PC-3 (cell line): Measurements from ENCODE around the gene NEK8. TPM values are rescaled to one million over a fixed set of nuclear protein-coding genes. Genes with fewer than 3 reads are reported as not detected.

ENCODE experiments used
- ATAC-seq: fragments of 200-7000 bp; cut with Tn5 transposase; 2 replicates; pipeline ENCODE4 v1.9.1; 2020; ENCODE audit warnings: mild to moderate bottlenecking, moderate library complexity
- BruUV-seq: library from RNA; stranded (reverse); fragments of 400-500 nt; replicated peaks from 2 replicates; lab custom pipeline; 2021; lab: Mats Ljungman, UMichigan
- CTCF ChIA-PET: fragments of 300-600 bp; sonication (Branson Sonifier 250); formaldehyde crosslinking; loops from one replicate; lab custom pipeline; 2022; ENCODE audit warnings: antibody characterized with exemption; lab: Charles Lee
- POLR2A ChIA-PET: fragments of 300-600 bp; sonication (Branson Sonifier 250); formaldehyde crosslinking; loops from one replicate; lab custom pipeline; 2022; ENCODE audit warnings: antibody characterized with exemption; ENCODE audit not compliant: unreplicated experiment; lab: Charles Lee
- DNase-seq: peaks from one replicate; pipeline ENCODE4 v3.0.0-alpha.2; 2015
- H2AFZ ChIP-seq: fragments of 300-600 bp; sonication (generic); 2 replicates; pipeline ENCODE4 v1.6.0; 2016; ENCODE audit warnings: antibody characterized with exemption, low read length
- H3F3A ChIP-seq: fragments of 300-600 bp; sonication (generic); one replicate; pipeline ENCODE4 v1.6.0; 2017; ENCODE audit warnings: antibody characterized with exemption, low read length, control low read depth, mild to moderate bottlenecking; ENCODE audit not compliant: unreplicated experiment
- H3K27ac ChIP-seq: fragments of 300-600 bp; sonication (generic); 2 replicates; pipeline ENCODE4 v1.5.1; 2016; ENCODE audit warnings: mild to moderate bottlenecking, low read length
- H3K27me3 ChIP-seq: fragments of 300-600 bp; sonication (generic); 2 replicates; pipeline ENCODE4 v1.6.1; 2016; ENCODE audit warnings: low read length, mixed read lengths
- H3K36me3 ChIP-seq: fragments of 300-600 bp; sonication (generic); 2 replicates; pipeline ENCODE4 v1.6.1; 2016; ENCODE audit warnings: low read depth, mixed run types, low read length, mixed read lengths
- H3K4me1 ChIP-seq: fragments of 300-600 bp; sonication (generic); 2 replicates; pipeline ENCODE4 v1.5.1; 2016; ENCODE audit warnings: low read length; ENCODE audit not compliant: insufficient read depth
- H3K4me2 ChIP-seq: fragments of 300-600 bp; sonication (generic); 2 replicates; pipeline ENCODE4 v1.6.0; 2016; ENCODE audit warnings: low read length
- H3K4me3 ChIP-seq: fragments of 300-600 bp; sonication (generic); 2 replicates; pipeline ENCODE4 v1.5.1; 2016; ENCODE audit warnings: mild to moderate bottlenecking, low read length, mixed read lengths
- H3K79me2 ChIP-seq: fragments of 300-600 bp; sonication (generic); 2 replicates; pipeline ENCODE4 v1.6.1; 2017; ENCODE audit warnings: low read length, mixed read lengths
- H3K9ac ChIP-seq: fragments of 300-600 bp; sonication (generic); 2 replicates; pipeline ENCODE4 v1.6.0; 2016; ENCODE audit warnings: mild to moderate bottlenecking, low read length
- H3K9me2 ChIP-seq: fragments of 300-600 bp; sonication (generic); replicated peaks from 2 replicates; pipeline ENCODE4 v1.6.1; 2016; ENCODE audit warnings: mixed run types, low read length, mixed read lengths
- H3K9me3 ChIP-seq: fragments of 300-600 bp; sonication (generic); 2 replicates; pipeline ENCODE4 v1.6.1; 2016; ENCODE audit warnings: low read length, mixed read lengths
- H4K20me1 ChIP-seq: fragments of 300-600 bp; sonication (generic); 2 replicates; pipeline ENCODE4 v1.6.1; 2016; ENCODE audit warnings: low read length, mixed read lengths
- EZH2 ChIP-seq: fragments of 300-600 bp; sonication (generic); IDR thresholded peaks from one replicate; pipeline ENCODE4 v1.6.1; 2017; ENCODE audit warnings: antibody characterized with exemption, mild to moderate bottlenecking, low read length; ENCODE audit not compliant: unreplicated experiment
- EZH2phosphoT487 ChIP-seq: fragments of 300-600 bp; sonication (generic); IDR thresholded peaks from 2 replicates; pipeline ENCODE4 v1.6.1; 2018; ENCODE audit warnings: mild to moderate bottlenecking, antibody characterized with exemption, low read length, borderline replicate concordance
- intact Hi-C: fragments of 100-400 bp; cut with micrococcal nuclease; formaldehyde crosslinking; loops from 2 replicates; pipeline ENCODE4 v1.9.0; 2023
- total RNA-seq: library from RNA; depleted of rRNA; stranded (reverse); fragments of >200 nt; gene quantifications from 2 replicates; pipeline ENCODE4 v1.2.3, GENCODE V29; 2014
- TF ChIP-seq, protein P1 (sequence below): fragments of 300-600 bp; sonication (generic); conservative IDR thresholded peaks from 2 replicates; pipeline ENCODE4 v1.5.1; 2017; ENCODE audit warnings: antibody characterized with exemption, low read depth, mild to moderate bottlenecking, low read length

NEK8 gene
- total RNA-seq, 1 experiment from 2014 or later = 2.4 TPM

DNA sequence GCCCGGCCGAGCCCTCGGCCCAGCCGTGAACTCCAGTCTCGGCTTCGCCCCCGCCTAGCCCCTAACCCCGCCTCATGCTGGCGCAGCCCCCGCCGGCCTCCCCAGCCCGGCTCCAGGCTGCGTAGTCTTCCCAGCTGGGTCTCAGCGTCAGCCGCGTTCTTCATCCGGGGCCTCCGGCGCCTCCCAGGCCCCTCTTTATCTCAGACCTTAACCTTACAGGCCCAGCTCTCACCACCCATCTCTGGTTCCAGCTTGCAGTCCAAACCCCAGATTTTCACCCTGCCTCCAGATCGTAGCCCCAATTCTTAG is 16.9 kb upstream of the NEK8 start, which contains the start of gene PROCA1:
Gene PROCA1, minus strand, starts transcription at position 166 of the 309 bp plus-strand sequence. CDS start 228 bp downstream, outside the sequence.
- Histone ChIP-seq H2AFZ (peak within 1 kb of the TSS; percentile 85), H3K4me1 (peaks cover 10% of the 10 kb centered on the region; the same call in 1 of the 2 replicates), H3K9me2 (no peaks in the 10 kb centered on the region), H3K27ac (peak within 1 kb of the TSS; percentile 70), H3K9ac (peak within 1 kb of the TSS; percentile 81), H3K4me3 (peak within 1 kb of the TSS; percentile 74), H3F3A (no peaks in the 10 kb centered on the region), H3K4me2 (peak within 1 kb of the TSS; percentile 94), H3K79me2 (peaks cover 15% of the 10 kb centered on the region), H3K27me3 (no peaks in the 10 kb centered on the region), H3K9me3 (no peaks in the 10 kb centered on the region), H3K36me3 (peaks cover 10% of the 10 kb centered on the region; the same call in 1 of the 2 replicates), H4K20me1 (no peaks in the 10 kb centered on the region; the same call in 1 of the 2 replicates)
- intact Hi-C loops = loop anchor here (10.0 kb wide), 1 partner anchor 67 kb away; the partner anchor contains the start of gene BLTP2
- ChIA-PET POLR2A (interaction anchor here (0.5 to 0.9 kb wide), 5 partner anchors 8 to 23 kb away, joined by 6 to 10 read pairs (median 9); partner anchors contain the start of gene RPL23A), CTCF (interaction anchor here (1.0 kb wide), 1 partner anchor 67 kb away, joined by 8 read pairs; the partner anchor contains the start of gene BLTP2)
- DNase-seq (no peak), ATAC-seq (no peak)
- BruUV-seq = no TSS peak
- TF ChIP-seq EZH2phosphoT487 (no peak), EZH2 (no peak)
- TF ChIP-seq, protein P1, sequence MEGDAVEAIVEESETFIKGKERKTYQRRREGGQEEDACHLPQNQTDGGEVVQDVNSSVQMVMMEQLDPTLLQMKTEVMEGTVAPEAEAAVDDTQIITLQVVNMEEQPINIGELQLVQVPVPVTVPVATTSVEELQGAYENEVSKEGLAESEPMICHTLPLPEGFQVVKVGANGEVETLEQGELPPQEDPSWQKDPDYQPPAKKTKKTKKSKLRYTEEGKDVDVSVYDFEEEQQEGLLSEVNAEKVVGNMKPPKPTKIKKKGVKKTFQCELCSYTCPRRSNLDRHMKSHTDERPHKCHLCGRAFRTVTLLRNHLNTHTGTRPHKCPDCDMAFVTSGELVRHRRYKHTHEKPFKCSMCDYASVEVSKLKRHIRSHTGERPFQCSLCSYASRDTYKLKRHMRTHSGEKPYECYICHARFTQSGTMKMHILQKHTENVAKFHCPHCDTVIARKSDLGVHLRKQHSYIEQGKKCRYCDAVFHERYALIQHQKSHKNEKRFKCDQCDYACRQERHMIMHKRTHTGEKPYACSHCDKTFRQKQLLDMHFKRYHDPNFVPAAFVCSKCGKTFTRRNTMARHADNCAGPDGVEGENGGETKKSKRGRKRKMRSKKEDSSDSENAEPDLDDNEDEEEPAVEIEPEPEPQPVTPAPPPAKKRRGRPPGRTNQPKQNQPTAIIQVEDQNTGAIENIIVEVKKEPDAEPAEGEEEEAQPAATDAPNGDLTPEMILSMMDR = no peak

DNA sequence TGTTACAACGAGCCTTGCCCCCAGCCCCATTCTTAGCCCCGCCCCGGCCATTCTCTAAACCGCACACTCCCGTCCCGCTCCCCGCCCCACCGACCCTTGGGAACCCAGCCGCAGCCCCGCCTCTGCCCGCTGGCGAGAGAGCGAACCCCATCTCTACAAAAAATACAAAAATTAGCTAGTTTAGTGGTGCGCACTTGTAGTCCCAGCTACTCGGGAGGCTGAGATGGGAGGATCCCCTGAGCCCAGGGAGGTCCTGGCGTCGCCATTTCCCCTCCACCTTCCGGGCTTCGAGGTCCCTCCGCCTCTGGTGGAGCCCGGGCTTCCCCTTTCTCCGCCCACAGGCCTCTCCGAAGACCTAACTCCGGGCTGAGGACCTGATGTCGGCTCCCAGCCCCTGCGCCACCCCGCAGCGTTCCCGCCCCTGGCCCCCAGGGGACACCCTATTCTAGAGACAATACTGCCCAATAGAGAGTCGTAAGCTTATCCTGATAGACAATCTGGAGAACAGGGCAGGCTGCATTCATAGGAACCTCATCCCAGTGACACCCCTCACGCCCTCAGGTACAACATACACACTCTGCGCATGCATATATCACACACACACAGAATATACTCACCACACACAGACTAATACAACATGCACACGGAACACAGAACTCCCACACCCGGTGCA is 16.4 kb upstream of the NEK8 start:
- CTCF ChIA-PET = no interaction called here
- Histone ChIP-seq H3K9ac (no peak overlapping the region), H3K27me3 (no peaks in the 10 kb centered on the region), H3K79me2 (peaks cover 20% of the 10 kb centered on the region), H4K20me1 (no peaks in the 10 kb centered on the region; the same call in 1 of the 2 replicates), H3F3A (no peaks in the 10 kb centered on the region), H3K9me3 (no peaks in the 10 kb centered on the region), H3K4me1 (peaks cover 10% of the 10 kb centered on the region; the same call in 1 of the 2 replicates), H3K9me2 (no peaks in the 10 kb centered on the region), H3K4me3 (no peak overlapping the region), H3K27ac (no peak overlapping the region), H2AFZ (no peak overlapping the region), H3K36me3 (peaks cover 10% of the 10 kb centered on the region; the same call in 1 of the 2 replicates), H3K4me2 (no peak overlapping the region)
- intact Hi-C loops = loop anchor here (10.0 kb wide), 1 partner anchor 67 kb away; the partner anchor contains the start of gene BLTP2
- no TSS peak for BruUV-seq
- POLR2A ChIA-PET = interaction anchor here (0.6 kb wide), 1 partner anchor 15 kb away, joined by 10 read pairs; no protein-coding TSS in a partner anchor
- ATAC-seq = no peak
- DNase-seq = no peak
- TF ChIP-seq, protein P1 = no peak
- TF ChIP-seq EZH2 (no peak), EZH2phosphoT487 (no peak)
